Ectodermal cell (in vitro differentiated cells): ENCODE data around the gene RPSA.

Experiments
- H3K27ac ChIP-seq: 2 replicates; pipeline ENCODE4 v1.7.0; 2013; ENCODE audit warnings: mild to moderate bottlenecking, low read depth, low read length; ENCODE audit not compliant: insufficient read depth, poor library complexity, severe bottlenecking
- H3K27me3 ChIP-seq: 2 replicates; pipeline ENCODE4 v1.7.0; 2013; ENCODE audit warnings: mild to moderate bottlenecking, low read length; ENCODE audit not compliant: insufficient read depth, control insufficient read depth, poor library complexity, severe bottlenecking
- H3K36me3 ChIP-seq: one replicate; pipeline ENCODE4 v1.7.0; 2013; ENCODE audit warnings: low read length; ENCODE audit not compliant: control insufficient read depth, insufficient read depth
- H3K4me1 ChIP-seq: one replicate; pipeline ENCODE4 v1.7.0; 2013; ENCODE audit warnings: low read length; ENCODE audit not compliant: control insufficient read depth, insufficient read depth
- H3K4me3 ChIP-seq: 2 replicates; pipeline ENCODE4 v1.7.0; 2013; ENCODE audit warnings: low read depth, low read length, control low read depth; ENCODE audit not compliant: insufficient read depth
- H3K9me3 ChIP-seq: 2 replicates; pipeline ENCODE4 v1.7.0; 2013; ENCODE audit warnings: mild to moderate bottlenecking, low read length, moderate library complexity; ENCODE audit not compliant: control insufficient read depth
- WGBS, 2 experiments: methylation state at CpG; one replicate each; pipeline ENCODE4 v1.1.7; 2013; ENCODE audit warnings: missing lambda C conversion rate in 2 of 2; 5-methylcytosine and 5-hydroxymethylcytosine counted together

The RPSA gene

DNA sequence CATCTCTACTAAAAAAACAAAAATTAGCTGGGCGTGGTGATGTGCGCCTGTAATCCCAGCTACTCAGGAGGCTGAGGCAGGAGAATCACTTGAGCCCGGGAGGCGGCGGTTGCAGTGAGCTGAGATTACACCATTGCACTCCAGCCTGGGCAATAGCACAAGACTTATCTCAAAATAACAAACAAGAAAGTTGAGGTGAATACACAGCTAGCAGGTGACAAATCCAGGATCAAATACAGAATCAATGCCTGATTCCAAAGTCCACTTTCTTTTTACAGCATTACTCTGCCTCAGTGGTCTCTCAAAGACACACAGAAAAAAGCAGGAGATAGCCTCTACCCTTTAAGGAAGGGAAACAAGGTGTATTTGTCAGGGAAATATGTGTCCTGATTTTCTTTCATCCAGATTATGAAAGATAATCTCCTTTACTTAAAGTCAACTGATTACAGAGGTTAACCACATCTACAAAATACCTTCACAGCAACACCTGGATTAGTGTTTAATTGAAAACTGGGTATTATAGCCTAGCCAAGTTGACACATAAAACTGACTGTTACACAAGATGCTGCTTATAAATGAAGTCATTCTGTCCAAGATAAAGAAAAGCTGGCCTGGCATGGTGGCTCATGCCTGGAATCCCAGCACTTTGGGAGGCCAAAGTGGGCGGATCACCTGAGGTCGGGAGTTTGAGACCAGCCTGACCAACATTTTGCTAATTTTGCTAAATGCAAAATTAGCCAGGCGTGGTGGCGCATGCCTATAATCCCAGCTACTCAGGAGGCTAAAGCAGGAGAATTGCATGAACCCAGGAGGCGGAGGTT, 27.4 kb upstream of the RPSA start:
- H3K4me3 ChIP-seq, result no peak overlapping the region
- H3K4me1 ChIP-seq, result no peaks in the 10 kb centered on the region
- WGBS, 2 experiments, result 89 to 94% methylated on average over 10 of the region's 10 CpGs
- no peak overlapping the region for H3K27ac ChIP-seq
- H3K27me3 ChIP-seq, result no peaks in the 10 kb centered on the region
- H3K9me3 ChIP-seq, result no peaks in the 10 kb centered on the region
- H3K36me3 ChIP-seq, result no peaks in the 10 kb centered on the region

- H3K27ac ChIP-seq, result no peak overlapping the region
- no peaks in the 10 kb centered on the region for H3K4me1 ChIP-seq
- no peak overlapping the region for H3K4me3 ChIP-seq
- no peaks in the 10 kb centered on the region for H3K9me3 ChIP-seq
- WGBS, 2 experiments, result 96% methylated on average over 5 of the region's 5 CpGs
- no peaks in the 10 kb centered on the region for H3K36me3 ChIP-seq
- no peaks in the 10 kb centered on the region for H3K27me3 ChIP-seq
These were observed 26.8 kb upstream of the RPSA start for GRCh38 chr3:39379778-39380155.

DNA sequence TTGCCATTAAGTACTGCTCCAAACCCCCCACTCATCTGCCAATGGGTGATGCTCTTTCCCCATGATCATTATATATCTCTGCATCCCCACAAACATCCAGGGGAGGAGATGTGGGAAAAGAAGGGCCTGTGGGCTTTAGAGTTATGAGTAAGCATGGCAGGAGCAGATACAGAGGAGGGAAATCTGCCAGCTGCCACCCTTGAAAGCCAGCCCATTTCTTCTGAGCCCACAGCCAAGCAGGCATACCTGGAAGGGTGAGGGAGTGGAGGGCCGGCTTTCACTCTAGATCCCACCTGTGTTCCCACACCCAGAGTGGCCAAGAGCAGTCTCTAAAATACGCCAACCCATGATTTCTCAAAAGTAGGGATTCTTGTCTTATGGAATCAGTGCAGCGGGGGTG, 25.1 kb upstream of the RPSA start:
- Histone ChIP-seq H3K27ac (no peak overlapping the region), H3K9me3 (no peaks in the 10 kb centered on the region), H3K4me1 (no peaks in the 10 kb centered on the region), H3K4me3 (no peak overlapping the region), H3K36me3 (no peaks in the 10 kb centered on the region), H3K27me3 (no peaks in the 10 kb centered on the region)
- 90 to 99% methylated on average over 1 to 3 of the region's 3 CpGs for WGBS, 2 experiments

DNA sequence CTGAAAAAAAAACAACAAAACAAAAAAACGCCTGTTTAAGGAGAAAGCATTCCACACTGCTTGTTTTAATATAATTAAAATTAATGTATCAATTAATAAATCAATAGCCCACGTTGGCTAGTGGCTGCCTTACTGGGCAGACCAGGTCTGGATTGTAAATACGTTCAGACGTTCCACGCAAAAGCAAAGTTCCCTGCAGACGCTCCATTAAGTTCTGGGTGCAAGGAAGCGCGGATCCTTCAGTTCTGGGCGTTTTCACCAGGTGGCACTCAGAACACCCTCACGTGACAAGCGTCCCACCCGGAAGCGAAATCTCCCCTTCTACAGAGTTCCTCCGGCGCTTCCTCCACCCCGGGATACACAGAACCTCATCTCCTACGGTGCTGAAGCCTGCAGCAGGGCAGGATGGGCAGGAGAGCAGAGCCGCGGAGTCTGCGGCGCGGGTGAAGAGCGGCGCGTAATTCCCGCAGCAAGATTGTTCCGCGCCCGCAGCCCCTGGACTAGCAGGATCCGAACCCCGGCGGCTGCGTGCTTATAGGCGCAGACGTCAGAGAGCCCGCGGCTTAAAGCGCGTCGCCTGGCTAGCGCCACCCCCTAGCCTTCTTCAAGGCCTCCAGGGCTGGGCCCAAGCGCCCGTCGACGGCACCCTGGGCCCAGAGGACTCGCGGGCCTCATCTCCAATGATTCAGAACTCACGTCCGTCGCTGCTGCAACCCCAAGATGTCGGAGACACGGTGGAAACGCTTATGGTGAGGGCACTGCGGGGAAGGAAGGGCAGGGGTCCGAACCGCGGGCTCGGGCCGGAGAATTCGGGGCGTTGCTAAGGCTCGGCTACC, 23.3 kb upstream of the RPSA start, which contains the start of gene SLC25A38:
Gene SLC25A38, plus strand, starts transcription at position 326 of the 836 bp plus-strand sequence. Its CDS starts 355 bp downstream, at position 681.
- Histone ChIP-seq H3K36me3 (no peaks in the 10 kb centered on the region), H3K4me1 (no peaks in the 10 kb centered on the region), H3K9me3 (no peaks in the 10 kb centered on the region), H3K27me3 (no peaks in the 10 kb centered on the region), H3K27ac (peak within 1 kb of the TSS; percentile 90), H3K4me3 (peak within 1 kb of the TSS; percentile 82)
- WGBS, 2 experiments, result 0% methylated on average over 61 of the region's 62 CpGs

DNA sequence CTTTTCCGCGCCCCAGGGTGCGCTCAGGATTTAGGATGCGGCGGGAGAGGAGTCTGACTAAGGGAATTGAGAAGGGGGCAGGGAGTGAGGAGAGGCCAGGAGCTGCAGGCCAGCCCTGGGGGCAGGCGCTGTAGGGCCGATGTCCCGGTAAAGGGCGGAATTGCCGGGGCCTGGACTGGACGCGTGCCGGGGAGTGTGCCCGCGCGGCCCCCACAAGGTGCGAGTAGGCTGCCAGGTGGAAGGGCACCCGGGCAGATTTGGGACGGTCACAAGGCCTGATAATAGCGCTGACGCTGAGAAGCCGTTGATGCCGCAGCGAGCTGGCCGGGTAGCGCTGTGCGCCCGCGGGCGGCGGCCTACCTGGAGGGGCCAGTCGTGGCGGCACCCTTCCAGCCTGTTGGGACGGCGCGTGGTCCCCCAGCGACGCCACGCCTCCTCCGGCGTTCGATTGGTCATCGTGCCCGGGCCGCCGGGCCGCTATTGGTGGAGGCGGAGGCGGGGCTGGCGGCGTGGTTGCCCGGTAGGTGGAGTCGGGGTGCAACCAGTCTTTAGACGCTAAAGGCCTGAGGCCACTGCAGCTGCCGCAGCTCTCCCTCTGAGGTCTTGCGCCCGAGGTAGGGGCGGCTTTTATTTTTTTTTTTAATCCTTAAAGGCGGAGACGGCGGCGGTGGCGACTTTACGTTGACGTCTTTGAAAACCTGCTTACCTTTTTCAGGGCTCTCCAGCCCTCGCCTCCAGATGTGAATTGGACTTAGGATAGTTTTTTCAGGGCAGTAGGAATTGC, 22.4 kb upstream of the RPSA start:
- Histone ChIP-seq H3K27me3 (no peaks in the 10 kb centered on the region), H3K36me3 (no peaks in the 10 kb centered on the region), H3K4me1 (no peaks in the 10 kb centered on the region), H3K9me3 (no peaks in the 10 kb centered on the region), H3K27ac (peak overlapping the region; percentile 90), H3K4me3 (peak overlapping the region; percentile 82)
- 1% methylated on average over 66 of the region's 66 CpGs for WGBS, 2 experiments

DNA sequence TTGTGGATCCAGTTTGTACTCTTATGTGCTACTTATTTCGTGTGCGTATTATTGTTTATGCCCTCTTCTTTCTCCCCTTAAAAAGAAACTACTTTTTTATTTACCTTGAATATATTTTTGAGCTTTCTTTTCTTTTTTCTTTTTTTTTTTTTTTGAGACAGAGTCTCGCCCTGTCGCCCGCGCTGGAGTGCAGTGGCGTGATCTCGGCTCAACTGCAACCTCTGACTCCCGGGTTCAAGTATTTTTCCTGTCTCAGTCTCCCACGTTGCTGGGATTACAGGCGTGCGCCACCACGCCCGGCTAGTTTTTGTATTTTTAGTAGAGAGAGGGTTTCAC, 21.9 kb upstream of the RPSA start:
- no peaks in the 10 kb centered on the region for H3K27me3 ChIP-seq
- 78 to 85% methylated on average over 12 of the region's 14 CpGs for WGBS, 2 experiments

GRCh38 chr3:39385456-39386090, 20.9 kb upstream of the RPSA start:
- H3K27ac ChIP-seq, result no peak overlapping the region
- no peaks in the 10 kb centered on the region for H3K27me3 ChIP-seq
- no peak overlapping the region for H3K4me3 ChIP-seq
- H3K4me1 ChIP-seq, result no peaks in the 10 kb centered on the region
- WGBS, 2 experiments, result 77 to 78% methylated on average over 9 of the region's 9 CpGs
- no peaks in the 10 kb centered on the region for H3K9me3 ChIP-seq
- H3K36me3 ChIP-seq, result no peaks in the 10 kb centered on the region

More for the DNA sequence above, 21.9 kb upstream of the RPSA start:
- Histone ChIP-seq H3K9me3 (no peaks in the 10 kb centered on the region), H3K4me1 (no peaks in the 10 kb centered on the region), H3K4me3 (peak overlapping the region; percentile 82), H3K27ac (no peak overlapping the region), H3K36me3 (no peaks in the 10 kb centered on the region)

- 70 to 77% methylated on average over 5 of the region's 5 CpGs for WGBS, 2 experiments
These were observed 20.2 kb upstream of the RPSA start for GRCh38 chr3:39386318-39386717.

DNA sequence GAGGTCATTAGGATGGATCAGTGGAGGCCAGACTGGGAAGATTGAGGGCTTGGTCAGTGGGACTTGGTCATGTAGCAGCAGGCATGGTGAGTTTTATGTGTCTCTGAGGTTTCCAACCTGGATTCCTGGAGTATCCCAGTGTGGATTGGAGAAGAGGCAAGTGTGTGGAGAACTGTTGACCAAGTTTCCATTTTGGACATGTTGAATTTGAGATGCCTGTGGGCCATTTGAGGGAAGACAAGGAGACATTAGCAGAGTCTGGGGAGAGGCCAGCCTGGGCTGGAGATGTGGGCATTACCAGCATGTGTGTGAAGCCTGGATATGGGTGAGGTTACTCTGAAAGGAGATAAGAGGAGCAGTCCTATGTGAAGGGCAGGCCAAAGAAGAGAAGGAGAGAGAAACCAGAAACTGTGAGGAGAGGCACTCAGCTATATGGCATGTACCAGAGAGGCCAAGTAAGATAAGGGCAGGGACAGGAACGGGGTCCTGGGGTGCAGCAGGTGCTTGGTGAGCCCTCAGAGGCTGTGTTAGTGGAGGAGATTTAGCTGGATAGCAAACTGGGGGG, 19.0 kb upstream of the RPSA start:
- Histone ChIP-seq H3K27ac (no peak overlapping the region), H3K36me3 (peaks cover 10% of the 10 kb centered on the region), H3K4me1 (no peaks in the 10 kb centered on the region), H3K4me3 (no peak overlapping the region), H3K9me3 (no peaks in the 10 kb centered on the region), H3K27me3 (no peaks in the 10 kb centered on the region)
- 88 to 89% methylated on average over 1 of the region's 1 CpG for WGBS, 2 experiments

More at GRCh38 chr3:39386318-39386717, 20.2 kb upstream of the RPSA start:
- H3K4me3 ChIP-seq, result no peak overlapping the region
- H3K27me3 ChIP-seq, result no peaks in the 10 kb centered on the region
- peaks cover 2% of the 10 kb centered on the region for H3K36me3 ChIP-seq
- no peaks in the 10 kb centered on the region for H3K9me3 ChIP-seq
- H3K4me1 ChIP-seq, result no peaks in the 10 kb centered on the region
- no peak overlapping the region for H3K27ac ChIP-seq
